ENCODE results near the gene FILIP1L.

DNA sequence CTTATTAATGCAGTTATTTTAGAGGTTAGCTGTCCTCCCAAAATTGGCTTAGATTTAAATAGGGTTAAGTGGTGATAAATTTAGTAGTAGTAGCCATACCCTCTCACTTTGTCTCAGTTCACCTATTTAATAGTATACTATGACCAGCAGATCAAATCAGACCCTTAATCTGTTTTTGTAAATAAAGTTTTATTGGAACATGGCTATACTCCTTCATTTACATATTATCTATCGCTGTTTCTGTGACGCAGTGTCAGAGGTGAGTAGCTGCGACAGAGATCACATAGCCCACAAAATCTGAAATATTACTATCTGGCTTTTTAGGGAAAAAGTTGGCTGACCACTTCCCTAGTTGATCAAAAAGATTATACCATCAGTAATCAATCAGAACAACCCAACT is 113.2 kb downstream of the FILIP1L start:
- TF ChIP-seq CTCF (IDR thresholded peaks at IDR 0.05) (no peak), POLR2A (IDR thresholded peaks at IDR 0.05) (no peak), POLR2AphosphoS5 (IDR thresholded peaks at IDR 0.05) (no peak)

Measured in breast epithelium (tissue), 3 donors.